Right lobe of liver (tissue), 6 donors: ENCODE measurements around the gene CCDC9B. TPM values are rescaled to one million over a fixed set of nuclear protein-coding genes. Genes with fewer than 3 reads are reported as not detected.

Experiments
- ATAC-seq, 4 donors: fragments of 200-7000 bp; cut with Tn5 transposase; one replicate each; pipeline ENCODE4 v1.9.1; 2020; ENCODE audit warnings: mild to moderate bottlenecking in 4 of 4, moderate library complexity in 4 of 4
- DNase-seq, 3 donors: peaks; one replicate each; pipeline ENCODE4 v3.0.0-alpha.2; 2020
- H3K27ac ChIP-seq, 3 donors: fragments of 200-600 bp; one replicate each; pipeline ENCODE4 v1.8.0; 2022
- H3K27me3 ChIP-seq, 2 donors: fragments of 200-600 bp; one replicate each; pipeline ENCODE4 v1.8.0; 2022
- H3K36me3 ChIP-seq, 4 donors: fragments of 200-600 bp; sonication (generic) in 1 of 4; one replicate each; pipeline versions ENCODE4 v1.5.1 to v1.8.0; 2017 to 2022; ENCODE audit warnings: control low read depth in 1 of 4
- H3K4me1 ChIP-seq, 4 donors: fragments of 200-600 bp; sonication (generic) in 1 of 4; one replicate each; pipeline versions ENCODE4 v1.5.1 to v1.8.0; 2017 to 2022; ENCODE audit warnings: control low read depth in 1 of 4
- H3K4me3 ChIP-seq, 3 donors: fragments of 200-600 bp; one replicate each; pipeline ENCODE4 v1.8.0; 2022
- H3K9me3 ChIP-seq, 4 donors: fragments of 200-600 bp; sonication (generic) in 1 of 4; one replicate each; pipeline versions ENCODE4 v1.5.1 to v1.8.0; 2017 to 2022; ENCODE audit warnings: control low read depth in 1 of 4
- POLR2A ChIP-seq: fragments of 450-650 bp; IDR thresholded peaks from one replicate; pipeline ENCODE4 v1.6.1; 2017; ENCODE audit warnings: antibody characterized with exemption, mild to moderate bottlenecking
- WGBS: methylation state at CpG from one replicate; pipeline ENCODE4 v1.1.6; 2018; ENCODE audit warnings: low coverage, low lambda C conversion rate; ENCODE audit not compliant: insufficient coverage; ENCODE audit errors: missing lambda C conversion rate; 5-methylcytosine and 5-hydroxymethylcytosine counted together
- intact Hi-C, 2 donors: fragments of 100-400 bp; cut with DNase I; formaldehyde crosslinking; loops; one replicate each; pipeline versions ENCODE4 v1.11.2 to v1.14.1; 2022
- total RNA-seq, 6 experiments: library from RNA; depleted of rRNA in 2 of 6; stranded (reverse); fragments of >200 nt in 2 of 6; fragmentation: NEBNext Ultra II Directional in 3 of 6; extraction: Animal tissue kit (Norgen Biotek cat#: 25700) in 3 of 6; gene quantifications; one replicate each; pipeline versions ENCODE4 v1.1.0 to v1.2.4, GENCODE V29; 2016 to 2023
- TF ChIP-seq, protein P1 (sequence below), 4 donors: fragments of 200-600 bp in 3 of 4; fragments of 450-650 bp in 1 of 4; IDR thresholded peaks; one replicate each; pipeline versions ENCODE4 v1.5.1 to v1.8.0; 2016 to 2022; ENCODE audit warnings: antibody characterized with exemption in 4 of 4, mild to moderate bottlenecking in 2 of 4
- donor health status: DM: no; HTN: yes; CAD: no.
- donor health status: DM: no; HTN: no; CAD: no.
- donor health status: DM: no; HTN: no; CAD: no.
- donor health status: DM: no; HTN: yes; CAD: no.
- donor health status: DM: no; HTN: yes; CAD: no.

CCDC9B gene
- total RNA-seq, 6 experiments from 2014 or later: 4.2 to 11.9 (median 4.7) TPM

GRCh38 chr15:40343512-40343911 is 2.8 kb upstream of the CCDC9B start:
- 70% methylated on average over 10 of the region's 10 CpGs for WGBS
- Histone ChIP-seq H3K4me3 (no peak overlapping the region), H3K4me1 (peaks cover 0 to 21% (median 9%) of the 10 kb centered on the region in 4 donors), H3K27ac (no peak overlapping the region), H3K36me3 (no peaks in the 10 kb centered on the region), H3K9me3 (no peaks in the 10 kb centered on the region), H3K27me3 (no peaks in the 10 kb centered on the region)
- DNase-seq (no peak), ATAC-seq (peak in 2 of 4 donors; percentile 8 to 21)
- TF ChIP-seq, protein P1, sequence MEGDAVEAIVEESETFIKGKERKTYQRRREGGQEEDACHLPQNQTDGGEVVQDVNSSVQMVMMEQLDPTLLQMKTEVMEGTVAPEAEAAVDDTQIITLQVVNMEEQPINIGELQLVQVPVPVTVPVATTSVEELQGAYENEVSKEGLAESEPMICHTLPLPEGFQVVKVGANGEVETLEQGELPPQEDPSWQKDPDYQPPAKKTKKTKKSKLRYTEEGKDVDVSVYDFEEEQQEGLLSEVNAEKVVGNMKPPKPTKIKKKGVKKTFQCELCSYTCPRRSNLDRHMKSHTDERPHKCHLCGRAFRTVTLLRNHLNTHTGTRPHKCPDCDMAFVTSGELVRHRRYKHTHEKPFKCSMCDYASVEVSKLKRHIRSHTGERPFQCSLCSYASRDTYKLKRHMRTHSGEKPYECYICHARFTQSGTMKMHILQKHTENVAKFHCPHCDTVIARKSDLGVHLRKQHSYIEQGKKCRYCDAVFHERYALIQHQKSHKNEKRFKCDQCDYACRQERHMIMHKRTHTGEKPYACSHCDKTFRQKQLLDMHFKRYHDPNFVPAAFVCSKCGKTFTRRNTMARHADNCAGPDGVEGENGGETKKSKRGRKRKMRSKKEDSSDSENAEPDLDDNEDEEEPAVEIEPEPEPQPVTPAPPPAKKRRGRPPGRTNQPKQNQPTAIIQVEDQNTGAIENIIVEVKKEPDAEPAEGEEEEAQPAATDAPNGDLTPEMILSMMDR (IDR thresholded peaks at IDR 0.05): no peak
- no peak for TF ChIP-seq POLR2A
- intact Hi-C loops: loop anchor here in 1 of 2 donors (10.0 kb wide), 1 partner anchor 81 kb away; no protein-coding TSS in a partner anchor

GRCh38 chr15:40342416-40343320 is 1.9 kb upstream of the CCDC9B start:
- TF ChIP-seq, protein P1 (IDR thresholded peaks at IDR 0.05): no peak
- TF ChIP-seq POLR2A: no peak
- H3K36me3 ChIP-seq: no peaks in the 10 kb centered on the region
- no peak for DNase-seq
- no peaks in the 10 kb centered on the region for H3K9me3 ChIP-seq
- no peaks in the 10 kb centered on the region for H3K27me3 ChIP-seq
- intact Hi-C loops: loop anchor here in 1 of 2 donors (10.0 kb wide), 1 partner anchor 82 kb away; no protein-coding TSS in a partner anchor
- WGBS: 38% methylated on average over 3 of the region's 7 CpGs
- peak overlapping the region in 1 of 3 donors; percentile 22 for H3K27ac ChIP-seq
- peaks cover 0 to 21% (median 9%) of the 10 kb centered on the region in 4 donors for H3K4me1 ChIP-seq
- H3K4me3 ChIP-seq: no peak overlapping the region
- ATAC-seq: no peak

GRCh38 chr15:40340038-40340739 is 550 bp downstream of the CCDC9B start:
- Histone ChIP-seq H3K27me3 (no peaks in the 10 kb centered on the region), H3K4me3 (peak overlapping the region; percentile 20 to 32 (median 21)), H3K4me1 (peaks cover 0 to 21% (median 9%) of the 10 kb centered on the region in 4 donors), H3K36me3 (no peaks in the 10 kb centered on the region), H3K9me3 (no peaks in the 10 kb centered on the region), H3K27ac (peak overlapping the region; percentile 51 to 79 (median 71))
- intact Hi-C loops: loop anchor here in 1 of 2 donors (10.0 kb wide), 1 partner anchor 85 kb away; no protein-coding TSS in a partner anchor
- DNase-seq: peak in 2 of 3 donors; percentile 60 to 75
- ATAC-seq: peak; percentile 29 to 54 (median 48)
- no peak for TF ChIP-seq POLR2A
- TF ChIP-seq, protein P1 (IDR thresholded peaks at IDR 0.05): no peak
- WGBS: 0% methylated on average over 1 of the region's 14 CpGs

DNA sequence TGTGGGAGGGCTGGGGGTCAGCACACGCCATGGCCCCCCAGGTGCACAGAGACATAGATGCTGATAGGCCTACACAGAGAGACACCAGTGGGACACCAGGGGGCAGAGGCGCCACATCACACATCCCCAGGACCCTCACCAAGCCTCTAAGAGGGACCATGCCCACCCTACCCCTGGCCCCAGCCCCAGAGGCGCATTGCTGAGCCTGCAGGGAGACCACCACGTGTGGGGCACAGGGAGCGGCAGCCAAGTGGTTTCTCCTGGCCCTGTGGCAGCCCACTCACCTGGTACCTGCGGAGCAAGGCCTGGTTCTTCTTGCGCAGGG is 1.2 kb downstream of the CCDC9B start:
- peak overlapping the region in 1 of 3 donors; percentile 32 for H3K4me3 ChIP-seq
- no peaks in the 10 kb centered on the region for H3K36me3 ChIP-seq
- ATAC-seq (no peak), DNase-seq (no peak)
- H3K27me3 ChIP-seq: no peaks in the 10 kb centered on the region
- no CpG with 5 or more reads among the region's 7 CpGs for WGBS
- no peaks in the 10 kb centered on the region for H3K9me3 ChIP-seq
- intact Hi-C loops: no loop called here
- H3K27ac ChIP-seq: peak overlapping the region; percentile 51 to 79 (median 71)
- peaks cover 0 to 25% (median 9%) of the 10 kb centered on the region in 4 donors for H3K4me1 ChIP-seq
- TF ChIP-seq, protein P1 (IDR thresholded peaks at IDR 0.05): no peak
- TF ChIP-seq POLR2A: no peak
